GM21423 (cell line): ENCODE data around the gene CLIP2.
"Not testable (repeated sequence)": the region's sequence is repeated elsewhere in the genome, so short reads cannot be mapped to it uniquely, and the experiment has no call there.

ENCODE experiments used
- ATAC-seq: cut with Tn5 transposase; IDR thresholded peaks from one replicate; pipeline ENCODE4 v1.9.1; 2021; ENCODE audit warnings: mild to moderate bottlenecking, moderate library complexity; ENCODE audit not compliant: unreplicated experiment

CLIP2 gene

DNA sequence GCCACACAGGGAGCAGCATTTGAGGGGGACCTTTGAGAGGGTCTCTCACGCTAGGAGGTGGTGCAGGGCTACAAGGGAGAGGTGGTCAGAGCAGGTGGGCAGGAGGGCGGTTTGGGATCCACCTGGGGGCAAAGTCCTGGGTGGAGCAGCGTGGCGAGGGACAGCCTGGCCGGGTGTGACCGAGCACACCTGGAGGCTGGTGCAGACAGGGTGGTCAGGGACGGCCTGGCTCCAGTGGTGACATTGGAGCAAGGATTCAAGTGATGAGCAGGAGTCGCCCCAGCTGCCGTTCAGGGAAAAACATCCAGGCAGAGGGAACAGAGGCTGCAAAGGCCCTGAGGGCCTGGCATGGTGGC is 36.0 kb downstream of the CLIP2 start:
- ATAC-seq, result no peak

DNA sequence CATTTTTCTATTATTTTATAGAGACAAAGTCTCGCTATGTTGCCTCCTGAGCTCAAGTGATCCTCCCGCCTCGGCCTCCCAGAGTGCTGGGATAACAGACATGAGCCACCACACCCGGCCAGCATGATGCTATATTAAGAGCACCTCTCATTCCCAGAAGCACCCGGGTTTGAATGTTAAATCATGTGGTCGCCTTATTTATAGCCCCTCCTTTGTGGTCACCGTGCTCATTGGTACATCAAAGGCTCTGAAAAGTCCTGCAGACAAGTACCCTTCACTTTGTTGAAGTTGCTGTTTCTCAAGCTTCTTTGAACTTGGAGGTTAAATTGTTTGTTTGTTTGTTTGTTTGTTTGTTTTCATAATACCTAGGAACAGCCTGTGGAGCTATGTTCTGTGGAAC is 40.0 kb downstream of the CLIP2 start:
- no peak for ATAC-seq

DNA sequence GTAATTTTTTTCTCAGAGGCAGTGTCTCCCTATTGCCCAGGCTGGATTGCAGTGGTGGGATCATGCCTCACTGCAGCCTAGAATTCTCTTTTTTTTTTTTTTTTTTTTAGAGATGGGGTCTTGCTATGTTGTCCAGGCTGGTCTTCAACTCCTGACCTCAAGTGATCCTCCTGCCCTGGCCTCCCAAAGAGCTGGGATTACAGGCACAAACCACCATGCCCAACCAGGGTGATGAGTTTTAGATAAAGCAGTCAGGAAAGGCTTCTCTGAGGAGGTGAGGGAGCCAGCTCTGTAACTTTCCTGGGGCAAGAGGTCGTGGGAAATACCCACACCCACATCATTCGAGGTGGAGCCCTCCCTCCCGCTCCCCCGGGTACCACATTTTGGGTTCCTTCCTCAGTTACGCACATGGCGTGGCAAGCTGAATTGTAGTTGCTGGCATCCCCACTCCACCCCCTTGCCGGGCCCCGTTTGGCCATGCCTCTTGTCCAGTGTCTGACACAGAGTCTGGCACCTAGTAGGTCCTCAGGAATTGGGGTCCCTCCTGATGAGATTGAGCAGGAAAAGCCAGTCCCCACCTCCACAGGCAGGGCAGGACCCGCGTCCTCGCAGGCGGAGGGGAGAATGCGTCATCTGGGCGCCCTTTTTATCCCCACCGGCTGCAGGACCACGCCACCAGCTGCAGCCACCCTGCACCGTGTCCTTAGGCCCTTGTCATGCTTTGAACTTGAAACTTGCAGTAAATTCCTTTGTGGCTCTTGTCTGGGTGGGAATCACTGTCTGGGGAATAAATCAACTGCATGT is 43.4 kb downstream of the CLIP2 start:
- no peak for ATAC-seq

DNA sequence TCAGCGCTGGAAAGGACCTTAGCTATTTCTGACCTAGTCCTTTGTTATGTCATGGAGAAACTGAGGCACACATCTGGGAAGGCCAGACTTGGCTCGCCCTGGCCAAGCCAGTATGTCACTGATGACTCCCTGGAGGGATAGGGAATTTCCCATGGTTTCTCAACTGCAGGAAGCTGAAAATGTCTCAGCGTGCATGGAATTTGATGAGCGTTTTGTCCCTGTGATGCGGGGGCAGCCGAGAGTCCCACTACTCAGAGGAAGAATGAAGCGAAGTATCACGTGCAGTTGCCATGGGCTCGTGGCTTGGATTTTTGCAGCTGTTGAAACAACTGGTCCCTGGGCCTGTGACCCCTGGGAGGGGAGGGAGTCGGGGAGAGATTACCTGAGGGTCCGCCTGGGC is 44.8 kb downstream of the CLIP2 start:
- ATAC-seq, result no peak

DNA sequence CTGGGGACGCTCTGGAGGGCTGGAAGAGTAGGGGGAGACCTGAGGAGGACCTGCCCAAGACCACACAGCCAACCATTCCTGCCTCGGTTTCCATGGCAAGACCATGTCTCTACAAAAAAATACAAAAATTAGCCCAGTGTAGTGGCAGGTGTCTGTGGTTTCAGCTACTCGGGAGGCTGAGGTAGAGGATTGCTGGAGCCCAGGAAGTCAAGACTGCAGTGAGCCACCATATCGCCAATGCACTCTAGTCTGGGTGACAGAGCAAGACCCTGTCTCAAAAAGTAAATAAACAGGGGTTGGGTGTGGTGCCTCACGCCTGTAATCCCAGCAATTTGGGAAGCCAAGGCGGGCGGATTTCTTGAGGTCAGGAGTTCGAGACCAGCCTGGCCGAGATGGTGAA is 48.7 kb downstream of the CLIP2 start:
- no peak for ATAC-seq

DNA sequence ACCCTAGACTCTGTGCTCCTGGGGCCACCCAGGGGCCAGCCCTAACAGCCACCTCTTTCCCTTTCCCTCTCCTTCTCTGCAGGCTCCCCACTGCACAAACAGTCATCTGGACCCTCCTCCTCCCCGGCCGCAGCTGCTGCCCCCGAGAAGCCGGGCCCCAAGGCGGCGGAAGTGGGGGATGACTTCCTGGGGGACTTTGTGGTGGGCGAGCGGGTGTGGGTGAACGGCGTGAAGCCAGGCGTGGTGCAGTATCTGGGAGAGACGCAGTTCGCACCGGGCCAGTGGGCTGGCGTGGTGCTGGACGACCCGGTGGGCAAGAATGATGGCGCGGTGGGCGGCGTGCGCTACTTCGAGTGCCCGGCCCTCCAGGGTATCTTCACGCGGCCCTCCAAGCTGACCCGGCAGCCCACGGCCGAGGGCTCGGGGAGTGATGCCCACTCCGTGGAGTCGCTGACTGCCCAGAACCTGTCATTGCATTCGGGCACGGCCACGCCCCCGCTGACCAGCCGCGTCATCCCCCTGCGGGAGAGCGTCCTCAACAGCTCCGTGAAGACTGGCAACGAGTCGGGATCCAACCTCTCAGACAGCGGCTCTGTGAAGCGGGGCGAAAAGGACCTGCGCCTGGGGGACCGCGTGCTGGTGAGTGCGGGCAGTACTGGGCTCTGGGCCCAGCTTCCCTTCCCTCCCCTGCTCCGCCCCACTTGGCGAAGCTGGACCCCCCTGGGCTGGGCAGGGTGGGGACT is 49.3 kb downstream of the CLIP2 start:
- no peak for ATAC-seq

DNA sequence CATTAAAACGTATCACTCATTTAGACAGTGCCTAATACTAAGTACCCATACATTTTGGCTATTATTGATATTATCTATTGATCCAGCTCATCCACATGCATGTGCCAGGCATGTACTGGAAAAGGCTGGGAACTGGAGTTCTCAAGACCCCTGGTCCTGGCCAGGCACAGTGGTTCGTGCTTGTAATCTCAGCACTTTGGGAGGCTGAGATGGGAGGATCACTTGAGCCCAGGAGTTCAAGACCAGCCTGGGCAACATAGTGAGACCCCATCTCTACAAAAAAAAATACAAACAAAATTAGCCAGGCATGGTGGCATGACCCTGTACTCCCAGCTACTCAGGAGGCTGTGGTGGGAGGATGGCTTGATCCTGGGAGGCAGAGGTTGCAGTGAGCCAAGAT is 50.4 kb downstream of the CLIP2 start:
- not testable (repeated sequence) for ATAC-seq

DNA sequence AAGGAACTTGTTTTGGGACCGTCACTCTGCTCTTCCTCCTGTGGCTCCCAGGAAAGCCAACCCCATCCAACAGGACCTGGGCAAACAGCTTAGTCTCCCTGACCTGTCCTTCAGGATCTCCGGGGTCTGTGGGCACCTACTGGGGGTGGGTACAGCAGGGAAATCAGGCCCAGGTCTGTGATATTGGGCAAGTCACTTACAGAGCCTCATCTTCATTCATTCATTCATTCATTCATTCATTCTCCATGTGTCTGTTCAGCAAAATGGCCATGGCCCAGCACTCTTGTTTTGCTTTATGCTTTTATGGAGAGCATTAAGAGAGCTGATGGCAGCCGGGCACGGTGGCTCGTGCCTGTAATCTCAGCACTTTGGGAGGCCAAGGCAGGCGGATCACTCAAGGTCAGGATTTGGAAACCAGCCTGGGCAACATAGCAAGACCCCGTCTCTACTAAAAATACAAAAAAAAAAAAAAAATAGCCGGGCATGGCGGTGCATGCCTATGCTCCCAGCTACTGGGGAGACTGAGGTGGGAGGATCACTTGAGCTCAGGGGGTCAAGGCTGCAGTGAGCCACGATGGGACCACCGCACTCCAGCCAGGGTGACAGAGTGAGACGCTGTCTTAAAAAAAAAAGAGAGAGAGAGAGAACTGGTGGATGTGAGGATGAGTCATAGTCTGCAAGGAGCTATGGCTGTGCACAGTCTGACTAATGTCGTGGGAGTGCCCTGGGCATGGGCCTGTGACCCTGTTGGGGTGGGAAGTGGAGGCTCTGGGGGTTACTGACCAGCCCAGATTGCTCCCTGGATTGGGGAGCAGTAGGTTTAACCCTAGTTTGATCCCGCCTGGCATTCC is 54.3 kb downstream of the CLIP2 start:
- ATAC-seq, result no peak

DNA sequence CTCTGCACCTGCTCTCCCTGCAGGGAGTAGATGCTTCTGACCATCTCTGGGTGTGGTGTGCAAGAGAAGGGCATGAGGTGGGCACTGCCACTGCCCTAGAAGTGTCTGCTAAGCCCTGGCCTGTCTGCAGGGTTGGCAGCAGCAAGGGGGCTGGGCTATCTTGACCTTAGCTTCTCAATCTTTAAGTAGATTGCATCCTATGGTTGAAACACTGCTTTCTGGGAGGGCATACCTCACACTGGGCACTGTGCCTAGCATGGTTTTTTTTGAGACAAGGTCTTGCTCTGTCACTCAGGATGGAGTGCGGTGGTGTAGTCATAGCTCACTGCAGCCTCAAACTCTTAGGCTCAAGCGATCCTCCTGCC is 54.9 kb downstream of the CLIP2 start:
- no peak for ATAC-seq

DNA sequence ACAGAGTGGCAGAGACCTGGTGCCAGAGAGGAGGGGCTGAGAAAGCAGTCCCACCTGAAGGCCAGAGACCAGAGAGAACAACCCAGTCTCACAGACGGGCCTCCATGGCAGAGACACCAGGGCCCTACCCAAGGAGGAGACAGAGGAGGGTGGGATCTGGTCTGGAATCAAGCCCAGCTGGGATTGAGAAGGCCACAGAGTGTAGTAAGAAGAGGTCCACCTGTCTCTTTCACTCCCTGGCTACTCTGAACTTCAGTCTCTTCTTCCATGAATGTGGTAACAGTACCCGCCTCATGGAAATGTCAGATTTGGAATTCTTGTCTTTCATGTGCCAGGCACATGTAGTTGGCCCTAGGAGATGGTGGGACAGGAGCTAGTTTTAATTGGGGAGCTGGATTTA is 55.6 kb downstream of the CLIP2 start:
- ATAC-seq, result no peak

DNA sequence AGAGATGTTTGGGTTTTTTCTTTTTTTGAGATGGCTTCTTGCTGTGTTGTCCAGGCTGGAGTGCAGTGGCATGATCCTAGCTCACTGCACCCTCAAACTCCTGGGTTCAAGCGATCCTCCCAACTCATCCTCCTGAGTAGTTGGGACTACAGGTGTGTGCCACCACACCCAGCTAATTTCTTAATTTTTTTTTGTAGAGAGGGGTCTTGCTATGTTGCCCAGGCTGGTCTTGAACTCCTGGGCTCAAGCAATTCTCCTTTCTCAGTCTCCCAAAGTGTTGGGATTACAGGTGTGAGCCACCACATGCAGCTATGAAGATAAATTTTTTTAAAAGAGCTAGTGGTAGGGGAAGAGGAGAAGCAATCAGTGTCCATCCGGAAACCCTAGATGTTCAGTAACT is 56.8 kb downstream of the CLIP2 start:
- no peak for ATAC-seq

DNA sequence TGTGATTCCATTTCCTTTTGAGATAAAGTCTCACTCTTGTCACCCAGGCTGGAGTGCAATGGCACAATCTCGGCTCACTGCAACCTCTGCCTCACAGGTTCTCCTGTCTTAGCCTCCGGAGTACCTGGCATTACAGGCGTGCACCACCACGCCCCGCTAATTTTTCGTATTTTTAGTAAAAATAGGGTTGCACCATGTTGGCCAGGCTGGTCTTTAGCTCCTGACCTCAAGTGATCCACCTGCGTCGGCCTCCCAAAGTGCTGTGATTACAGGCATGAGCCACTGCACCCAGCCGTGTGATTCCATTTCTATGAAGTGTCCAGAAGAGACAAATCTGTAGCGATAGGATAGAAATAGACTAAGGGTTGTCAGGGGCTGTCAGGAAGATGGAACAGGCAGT is 60.4 kb downstream of the CLIP2 start:
- no peak for ATAC-seq

DNA sequence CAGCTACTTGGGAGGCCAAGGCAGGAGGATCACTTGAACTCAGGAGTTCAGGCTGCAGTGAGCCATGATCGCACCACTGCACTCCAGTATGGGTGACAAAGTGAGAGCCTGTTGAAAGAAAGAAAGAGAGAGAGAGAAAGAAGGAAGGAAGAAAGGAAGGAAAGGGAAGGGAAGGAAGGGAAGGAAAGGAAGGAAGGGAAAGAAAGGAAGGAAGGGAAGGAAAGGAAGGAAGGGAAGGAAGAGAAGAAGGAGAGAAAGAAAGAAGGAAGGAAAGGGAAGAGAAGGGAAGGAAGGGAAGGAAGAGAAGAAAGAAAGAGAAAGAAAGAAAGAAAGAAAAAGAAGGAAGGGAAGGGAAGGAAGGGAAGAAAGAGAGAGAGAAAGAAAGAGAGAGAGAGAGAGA is 61.5 kb downstream of the CLIP2 start:
- ATAC-seq, result no peak

DNA sequence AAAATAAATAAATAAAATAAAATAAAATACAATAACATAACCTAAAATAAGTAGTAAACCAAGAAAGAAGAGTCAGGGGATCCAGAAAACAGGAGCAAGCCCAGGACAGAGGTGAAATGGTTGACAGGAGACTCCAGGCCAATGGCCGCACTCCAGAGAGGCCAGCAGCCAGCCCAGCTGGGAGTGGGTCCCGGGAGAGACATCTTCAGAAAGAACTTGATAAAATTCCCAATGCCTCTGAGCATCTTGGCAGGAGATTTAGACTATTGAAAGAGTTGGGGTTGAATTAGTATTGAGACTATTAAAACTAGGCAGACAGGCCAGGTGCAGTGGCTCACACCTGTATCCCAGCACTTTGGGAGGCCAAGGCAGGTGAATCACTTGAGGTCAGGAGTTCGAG is 62.6 kb downstream of the CLIP2 start:
- no peak for ATAC-seq

DNA sequence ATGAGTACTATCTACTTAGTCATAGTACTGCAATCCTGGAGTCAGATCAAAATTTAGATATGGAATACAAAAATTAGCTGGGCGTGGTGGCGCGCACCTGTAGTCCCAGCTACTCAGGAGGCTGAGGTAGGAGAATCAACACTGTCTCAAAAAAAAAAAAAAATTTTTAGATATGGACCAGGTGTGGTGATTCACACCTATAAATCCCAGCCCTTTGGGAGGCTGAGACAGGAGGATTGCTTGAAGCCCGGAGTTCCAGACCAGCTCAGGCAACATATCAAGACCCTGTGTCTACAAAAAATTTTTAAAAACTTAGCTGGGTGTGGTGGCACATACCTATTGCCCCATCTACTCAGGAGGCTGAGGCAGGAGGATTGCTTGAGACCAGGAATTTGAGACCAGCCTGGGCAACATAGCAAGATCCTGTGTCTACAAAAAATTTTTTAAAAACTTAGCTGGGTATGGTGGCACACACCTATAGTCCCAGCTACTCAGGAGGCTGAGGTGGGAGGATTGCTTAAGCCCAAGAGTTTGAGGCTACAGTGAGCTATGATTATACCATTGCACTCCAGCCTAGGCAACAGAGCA is 63.4 kb downstream of the CLIP2 start:
- ATAC-seq, result not testable (repeated sequence)

DNA sequence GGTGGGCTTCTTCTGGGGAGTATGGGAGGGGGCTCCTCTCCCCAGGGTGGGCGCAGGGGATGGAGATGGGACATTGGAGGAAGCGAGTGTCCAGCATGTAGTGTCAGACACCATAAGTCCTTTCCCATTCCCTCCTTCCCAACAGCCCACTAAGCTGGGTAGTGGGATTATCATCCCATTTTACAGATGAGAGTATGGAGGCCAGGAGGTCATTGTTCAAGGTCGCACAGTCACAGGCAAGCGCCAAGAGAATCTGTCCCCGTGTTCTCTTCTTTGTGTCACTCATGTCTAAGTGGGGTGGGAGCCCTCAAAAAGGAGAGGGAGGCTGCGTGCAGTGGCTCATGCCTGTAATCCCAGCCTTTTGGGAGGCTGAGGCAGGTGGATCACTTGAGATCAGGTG is 64.8 kb downstream of the CLIP2 start:
- no peak for ATAC-seq

DNA sequence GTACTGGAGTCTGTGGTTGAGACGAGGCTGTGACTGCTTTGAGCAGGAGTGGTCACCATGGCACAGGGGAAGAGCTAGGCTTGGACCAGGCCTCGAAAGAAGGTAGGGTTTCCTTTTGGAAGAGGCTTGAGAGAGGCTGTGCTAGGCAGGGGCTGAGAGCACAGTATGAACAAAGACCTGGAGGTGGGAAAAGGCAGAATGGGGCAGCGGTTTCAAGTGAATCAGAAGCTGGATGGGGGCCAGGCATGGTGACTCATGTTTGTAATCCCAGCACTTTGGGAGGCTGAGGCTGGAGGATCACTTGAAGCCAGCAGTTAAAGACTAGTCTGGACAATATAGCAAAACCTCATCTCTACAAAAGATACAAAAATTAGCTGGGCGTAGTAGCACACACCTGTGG is 65.9 kb downstream of the CLIP2 start:
- no peak for ATAC-seq

DNA sequence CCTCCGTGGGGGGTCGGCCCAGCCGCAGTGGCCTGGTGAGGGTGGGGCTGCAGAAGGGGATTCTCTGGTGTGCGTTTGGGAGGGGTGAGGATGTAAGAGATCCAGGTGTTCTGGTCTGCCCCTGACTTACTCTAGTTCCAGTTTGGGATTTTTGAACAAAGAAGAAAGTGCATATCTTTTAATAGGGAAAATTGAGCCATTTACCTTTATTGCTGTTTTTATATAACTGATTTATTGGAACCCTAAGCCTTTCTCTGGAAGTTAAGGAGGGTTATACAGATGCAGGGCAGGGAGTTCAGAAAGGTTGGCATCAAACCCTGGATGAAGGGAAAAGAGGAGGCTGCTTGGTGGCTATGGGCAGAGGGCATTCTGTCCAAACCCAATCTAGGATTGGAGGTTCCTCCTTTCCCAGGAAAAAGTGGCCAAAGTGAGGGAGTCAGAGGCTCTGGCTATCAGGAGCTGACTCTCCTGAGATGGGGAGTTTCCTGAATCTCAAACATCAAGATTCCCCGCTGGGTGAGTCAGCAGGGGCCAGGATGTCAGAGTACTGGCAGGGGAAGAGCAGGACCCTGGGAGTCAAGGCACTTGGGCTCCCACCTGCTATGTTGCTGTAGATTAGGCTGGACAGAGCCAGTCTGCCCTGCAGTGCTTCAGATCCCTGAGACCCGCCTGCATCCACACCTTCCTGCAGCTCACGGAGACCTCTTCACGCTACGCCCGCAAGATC is 67.5 kb downstream of the CLIP2 start:
- ATAC-seq, result no peak

DNA sequence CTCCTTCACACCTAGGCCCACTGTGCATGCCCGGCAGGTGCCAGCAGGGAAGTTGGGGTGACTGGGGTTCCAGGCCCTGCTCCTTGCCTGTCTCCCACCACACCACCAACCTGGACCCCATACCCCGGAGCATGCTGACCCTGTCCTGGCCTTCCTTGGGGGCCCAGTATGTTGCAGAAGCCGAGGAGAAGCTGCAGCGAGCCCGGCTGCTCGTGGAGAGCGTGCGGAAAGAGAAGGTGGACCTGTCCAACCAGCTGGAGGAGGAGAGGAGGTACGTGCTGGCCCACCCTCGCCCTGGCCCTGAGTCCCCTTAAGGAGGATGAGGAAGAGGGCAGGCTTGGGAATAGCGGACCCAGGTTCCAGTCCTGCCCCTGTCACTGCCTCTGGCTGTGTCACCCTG is 70.8 kb downstream of the CLIP2 start:
- no peak for ATAC-seq

DNA sequence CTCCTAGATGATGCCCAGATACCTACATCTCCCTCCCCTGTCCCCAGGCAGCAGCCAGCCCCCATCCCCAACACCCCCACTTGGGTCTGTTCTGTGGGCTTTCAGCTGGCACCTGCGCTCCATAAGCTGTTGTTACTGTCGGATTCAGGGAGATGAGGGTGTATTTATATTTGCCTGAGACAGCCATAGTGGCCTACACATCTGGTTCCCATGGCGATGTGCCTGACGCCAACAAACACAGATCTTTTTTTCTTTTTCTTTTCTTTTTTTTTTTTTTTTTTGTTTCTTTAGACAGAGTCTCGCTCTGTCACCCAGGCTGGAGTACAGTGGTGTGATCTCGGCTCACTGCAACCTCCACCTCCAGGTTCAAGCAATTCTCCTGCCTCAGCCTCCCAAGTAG is 73.1 kb downstream of the CLIP2 start:
- no peak for ATAC-seq

DNA sequence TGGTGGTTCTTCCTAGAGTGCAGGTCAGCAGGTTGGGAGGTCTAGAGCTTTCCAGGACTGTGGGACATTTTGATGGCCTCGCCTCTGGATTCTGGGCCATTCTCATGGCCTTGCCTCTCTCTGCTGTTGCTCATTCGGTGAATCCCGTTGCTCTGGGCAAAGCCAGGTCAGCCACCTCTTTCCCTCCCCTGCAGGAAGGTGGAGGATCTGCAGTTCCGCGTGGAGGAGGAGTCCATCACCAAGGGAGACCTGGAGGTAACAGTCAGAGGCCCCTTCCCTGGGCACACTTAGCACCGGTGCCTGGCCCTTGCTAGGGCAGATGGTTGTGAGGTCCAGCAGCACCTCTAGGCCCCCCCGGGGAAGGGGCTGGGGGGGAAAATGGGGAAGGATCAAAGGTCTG is 74.9 kb downstream of the CLIP2 start:
- ATAC-seq, result no peak
